AG10803 (cell line): Measurements from ENCODE around the gene P2RX5.
"Not testable (repeated sequence)": the region's sequence is repeated elsewhere in the genome, so short reads cannot be mapped to it uniquely, and the experiment has no call there.

Source experiments
- DNase-seq: peaks from one replicate; pipeline ENCODE4 v3.0.0; 2010; ENCODE audit warnings: low read depth
- H3K4me3 ChIP-seq: 2 replicates; pipeline ENCODE4 v1.5.1; 2011; ENCODE audit warnings: mild to moderate bottlenecking, low read length, control low read depth
- TF ChIP-seq, protein P1 (sequence below): conservative IDR thresholded peaks from 2 replicates; pipeline ENCODE4 v1.5.1; 2011; ENCODE audit warnings: mild to moderate bottlenecking, low read length, control low read depth, inconsistent platforms

P2RX5 gene

DNA sequence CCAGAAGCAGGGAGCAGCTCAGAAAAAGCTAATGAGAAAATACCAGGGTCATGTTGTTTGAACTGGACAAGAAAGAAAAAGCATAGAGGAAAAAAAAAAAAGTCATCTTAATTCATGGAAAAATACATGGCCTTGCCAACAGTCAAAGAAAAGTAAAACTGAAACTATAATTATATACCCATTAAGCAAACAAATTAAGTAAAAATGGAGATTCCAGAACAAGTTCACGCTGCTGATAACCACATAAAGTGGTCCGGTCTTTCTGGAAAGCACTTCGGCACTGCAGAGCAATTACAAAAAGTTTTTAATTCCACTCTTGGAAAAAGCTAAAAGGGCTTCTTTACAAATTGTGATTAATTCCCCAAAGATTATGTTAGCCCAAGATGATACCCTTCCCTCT, 12.4 kb upstream of the P2RX5 start:
- no peak for DNase-seq
- TF ChIP-seq, protein P1, sequence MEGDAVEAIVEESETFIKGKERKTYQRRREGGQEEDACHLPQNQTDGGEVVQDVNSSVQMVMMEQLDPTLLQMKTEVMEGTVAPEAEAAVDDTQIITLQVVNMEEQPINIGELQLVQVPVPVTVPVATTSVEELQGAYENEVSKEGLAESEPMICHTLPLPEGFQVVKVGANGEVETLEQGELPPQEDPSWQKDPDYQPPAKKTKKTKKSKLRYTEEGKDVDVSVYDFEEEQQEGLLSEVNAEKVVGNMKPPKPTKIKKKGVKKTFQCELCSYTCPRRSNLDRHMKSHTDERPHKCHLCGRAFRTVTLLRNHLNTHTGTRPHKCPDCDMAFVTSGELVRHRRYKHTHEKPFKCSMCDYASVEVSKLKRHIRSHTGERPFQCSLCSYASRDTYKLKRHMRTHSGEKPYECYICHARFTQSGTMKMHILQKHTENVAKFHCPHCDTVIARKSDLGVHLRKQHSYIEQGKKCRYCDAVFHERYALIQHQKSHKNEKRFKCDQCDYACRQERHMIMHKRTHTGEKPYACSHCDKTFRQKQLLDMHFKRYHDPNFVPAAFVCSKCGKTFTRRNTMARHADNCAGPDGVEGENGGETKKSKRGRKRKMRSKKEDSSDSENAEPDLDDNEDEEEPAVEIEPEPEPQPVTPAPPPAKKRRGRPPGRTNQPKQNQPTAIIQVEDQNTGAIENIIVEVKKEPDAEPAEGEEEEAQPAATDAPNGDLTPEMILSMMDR: no peak

DNA sequence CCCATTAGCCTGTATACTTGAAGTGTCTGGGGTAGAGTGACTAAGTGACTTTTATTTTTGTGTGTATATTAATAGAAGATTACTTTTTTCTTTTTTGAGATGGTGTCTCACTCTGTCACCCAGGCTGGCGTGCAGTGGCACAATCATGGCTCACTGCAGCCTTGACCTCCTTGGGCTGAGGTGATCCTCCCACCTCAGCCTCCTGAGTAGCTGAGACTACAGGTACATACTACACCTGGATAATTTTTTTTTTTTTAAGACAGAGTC, 9.7 kb upstream of the P2RX5 start:
- H3K4me3 ChIP-seq: not testable (repeated sequence)

More for the DNA sequence above, 12.4 kb upstream of the P2RX5 start:
- H3K4me3 ChIP-seq: no peak overlapping the region

DNA sequence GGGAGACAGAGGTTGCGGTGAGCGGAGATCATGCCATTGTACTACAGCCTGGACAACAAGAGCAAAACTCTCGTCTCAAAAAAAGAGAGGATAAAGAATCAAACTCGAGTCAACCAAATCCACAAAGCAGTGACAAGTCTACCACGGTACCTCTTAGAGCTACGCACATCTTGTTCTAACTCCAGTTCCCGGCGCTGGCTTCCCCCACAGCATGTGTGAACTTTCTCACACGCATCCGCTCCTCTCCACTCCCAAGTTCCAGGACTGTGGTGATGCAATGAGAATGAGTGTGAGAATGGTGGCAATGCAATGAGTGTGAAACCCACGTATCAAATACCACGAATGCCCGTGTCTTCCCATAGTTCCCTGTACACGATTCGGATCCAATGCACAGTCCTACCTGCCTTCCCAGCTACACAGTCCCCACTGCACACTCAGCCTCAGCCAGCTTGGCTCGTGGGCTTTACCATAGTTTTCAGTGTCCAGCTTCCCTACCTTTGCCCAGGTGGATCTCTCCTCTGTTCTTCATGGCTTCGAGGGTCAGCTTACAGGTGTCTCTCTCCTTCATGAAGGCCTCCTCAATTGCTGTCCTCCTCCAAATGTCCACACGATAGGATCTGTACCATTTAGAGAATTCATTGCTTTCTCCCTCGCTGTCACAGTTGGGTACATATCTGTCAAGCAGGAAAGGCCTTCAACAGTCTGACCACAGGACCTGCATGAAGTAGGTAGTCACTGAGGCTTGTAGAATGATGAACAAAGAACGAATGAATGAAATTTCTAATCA, 9.2 kb upstream of the P2RX5 start:
- TF ChIP-seq, protein P1: no peak
- no peak overlapping the region for H3K4me3 ChIP-seq
- DNase-seq: no peak

More for the DNA sequence above, 9.7 kb upstream of the P2RX5 start:
- not testable (repeated sequence) for DNase-seq

DNA sequence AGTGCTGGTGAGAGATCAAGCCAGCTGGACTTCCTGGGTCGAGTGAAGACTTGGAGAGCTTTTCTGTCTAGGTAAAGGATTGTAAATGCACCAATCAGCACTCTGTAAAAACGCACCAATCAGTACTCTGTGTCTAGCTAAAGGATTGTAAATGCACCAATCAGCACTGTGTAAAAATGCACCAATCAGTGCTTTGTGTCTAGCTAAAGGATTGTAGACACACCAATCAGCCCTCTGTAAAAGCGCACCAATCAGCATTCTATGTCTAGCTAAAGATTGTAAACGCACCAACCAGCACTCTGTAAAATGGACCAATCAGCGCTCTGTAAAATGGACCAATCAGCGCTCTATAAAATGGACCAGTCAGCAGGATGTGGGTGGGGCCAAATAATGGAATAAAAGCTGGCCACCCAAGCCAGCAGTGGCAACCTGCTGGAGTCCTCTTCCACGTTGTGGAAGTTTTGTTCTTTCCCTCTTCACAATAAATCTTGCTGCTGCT, 6.1 kb upstream of the P2RX5 start:
- not testable (repeated sequence) for H3K4me3 ChIP-seq, DNase-seq

DNA sequence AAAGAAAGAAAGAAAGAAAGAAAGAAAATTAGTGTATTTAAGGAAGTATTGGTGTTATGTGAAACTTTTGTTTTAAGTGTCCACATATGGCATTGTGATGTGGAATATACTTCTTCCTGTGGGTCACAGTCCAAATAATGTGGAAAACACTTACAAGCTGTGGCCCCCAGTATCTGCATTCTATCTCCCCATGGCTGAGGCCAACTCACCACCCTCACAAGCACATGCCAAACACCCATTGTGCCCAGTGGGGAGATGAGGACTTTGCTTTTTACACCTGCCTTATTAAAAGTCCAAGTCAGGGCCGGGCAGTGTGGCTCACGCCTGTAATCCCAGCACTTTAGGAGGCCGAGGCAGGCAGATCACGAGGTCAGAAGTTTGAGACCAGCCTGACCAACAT, 4.0 kb upstream of the P2RX5 start:
- TF ChIP-seq, protein P1: no peak
- H3K4me3 ChIP-seq: no peak overlapping the region
- DNase-seq: no peak

DNA sequence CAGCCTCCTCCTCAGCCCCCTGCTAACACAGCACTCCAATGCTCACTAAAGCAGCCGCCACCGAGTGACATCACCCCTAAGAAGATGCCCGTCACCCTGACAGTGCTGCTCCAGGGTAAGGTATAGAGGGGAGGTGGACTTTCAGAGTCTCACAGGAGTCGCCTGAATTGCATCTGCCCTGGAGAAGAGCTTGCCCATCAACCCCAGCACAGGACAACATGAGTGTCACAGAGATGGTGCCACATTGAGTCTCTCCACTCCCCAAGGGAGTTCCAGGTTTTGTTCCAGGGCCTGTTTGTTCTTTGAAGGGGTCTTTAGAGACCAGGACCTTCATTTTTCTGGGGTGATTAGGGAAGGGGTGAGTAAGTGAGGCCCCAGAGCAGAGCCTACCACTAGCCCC, 2.2 kb upstream of the P2RX5 start:
- no peak for DNase-seq
- TF ChIP-seq, protein P1: no peak
- no peak overlapping the region for H3K4me3 ChIP-seq

DNA sequence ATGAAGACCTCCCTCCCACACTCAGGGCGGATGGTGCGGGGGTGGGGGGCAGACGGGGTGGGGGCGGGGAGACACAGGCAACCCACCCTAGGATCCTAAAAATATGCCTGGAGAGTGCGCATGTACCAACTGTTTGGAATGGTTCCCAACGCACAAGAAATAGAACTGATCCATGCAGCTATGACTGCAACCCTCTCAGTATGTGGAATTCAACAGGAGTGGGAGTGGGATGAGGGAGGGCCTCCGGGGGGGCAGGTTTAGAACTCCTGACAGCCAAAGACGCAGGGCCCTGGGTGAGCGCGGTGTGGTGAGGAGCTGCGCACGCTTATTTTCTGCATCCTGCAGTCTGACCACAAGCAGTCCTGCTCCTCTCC, 1.1 kb upstream of the P2RX5 start:
- TF ChIP-seq, protein P1: no peak
- no peak for DNase-seq
- no peak overlapping the region for H3K4me3 ChIP-seq

DNA sequence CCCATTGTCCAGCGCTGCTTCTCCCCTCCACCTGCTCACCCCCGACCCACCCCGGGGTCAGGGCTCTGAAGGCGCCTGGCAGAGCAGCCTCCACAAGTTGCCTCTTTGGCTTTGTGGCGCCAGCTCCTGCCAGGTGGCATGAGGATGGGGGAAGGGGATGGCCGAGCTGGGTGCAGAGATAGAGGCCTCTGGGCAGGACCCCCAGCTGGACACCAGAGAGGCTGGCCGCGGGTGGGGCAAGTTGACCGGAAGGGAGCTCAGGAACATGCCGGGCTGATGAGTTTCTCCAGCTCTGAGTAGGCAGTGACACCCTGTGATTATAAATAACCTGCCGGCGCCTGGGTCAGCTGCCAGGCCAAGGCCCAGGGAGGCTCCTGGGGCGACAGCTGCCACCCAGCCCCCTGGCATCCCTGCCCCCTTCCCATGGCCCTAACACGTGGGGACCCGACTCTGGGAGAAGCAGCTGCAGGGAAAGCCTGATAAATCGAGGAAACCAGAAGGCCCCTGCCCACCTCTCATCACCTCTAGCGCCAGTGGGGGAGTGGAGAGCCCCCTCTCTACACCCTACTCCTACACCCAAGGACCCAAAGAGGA, 729 bp downstream of the P2RX5 start:
- peak overlapping the region; percentile 64 for H3K4me3 ChIP-seq
- TF ChIP-seq, protein P1: no peak
- no peak for DNase-seq
